ENCODE results near the gene MYOM1. TPM values are rescaled to one million over a fixed set of nuclear protein-coding genes. Genes with fewer than 3 reads are reported as not detected.
A peak's percentile ranks its signal among the peaks of the same experiment; 100 is the strongest.
"Not testable (repeated sequence)": the region's sequence is repeated elsewhere in the genome, so short reads cannot be mapped to it uniquely, and the experiment has no call there.

MYOM1 gene
- total RNA-seq, 2 experiments from 2014 or later: 0.71 to 2.1 TPM

DNA sequence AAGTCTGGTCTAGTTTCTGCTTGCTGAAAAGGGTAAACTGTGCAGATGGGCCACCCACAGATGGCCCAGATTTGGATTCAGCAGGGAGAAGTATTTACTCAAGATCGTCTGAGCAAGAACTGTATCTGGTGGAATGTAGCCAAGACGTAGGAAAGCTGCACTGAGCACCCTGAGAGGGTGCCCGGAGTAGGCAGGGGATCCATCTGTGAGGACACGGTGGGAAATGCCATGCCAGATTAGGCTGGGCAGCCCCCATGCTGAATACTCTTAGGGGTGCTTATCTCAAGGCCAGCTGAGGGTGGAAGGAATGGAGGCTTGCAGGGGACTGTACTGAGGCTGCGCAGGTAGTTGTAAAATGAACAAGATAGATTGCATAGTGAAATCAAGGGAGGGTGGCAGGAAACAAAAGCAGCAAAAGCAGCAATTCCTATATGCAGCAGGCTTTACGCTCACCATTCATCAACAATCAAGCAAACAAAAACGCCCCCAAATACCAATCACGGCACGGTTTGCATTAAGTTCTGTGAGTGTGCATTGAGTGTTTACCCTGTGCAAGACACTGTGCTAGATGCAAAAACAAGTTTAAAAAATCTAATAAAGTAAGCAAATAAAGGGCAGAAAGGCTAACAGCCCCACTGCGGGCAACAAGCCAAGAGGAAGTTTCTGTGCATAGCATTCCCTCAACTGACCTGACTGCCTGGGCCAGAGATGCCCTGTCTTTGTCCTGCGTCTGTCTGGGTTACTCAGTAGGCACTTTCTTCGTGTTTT, 174.7 kb downstream of the MYOM1 start:
- Mint-ChIP-seq H3K36me3 (ENCODE audit: low read depth) (no peaks in the 10 kb centered on the region), H3K9me3 (no peaks in the 10 kb centered on the region), H3K27ac (peak overlapping the region; percentile 0), H3K4me3 (no peak overlapping the region), H3K27me3 (no peaks in the 10 kb centered on the region), H3K4me1 (peaks cover 29% of the 10 kb centered on the region)
- no peak for DNase-seq
- CTCF ChIA-PET: interaction anchor here (1.3 to 2.6 kb wide), 3 partner anchors 12 to 50 kb away, joined by 3 to 13 read pairs (median 6); no protein-coding TSS in a partner anchor
- POLR2A ChIA-PET: no interaction called here

DNA sequence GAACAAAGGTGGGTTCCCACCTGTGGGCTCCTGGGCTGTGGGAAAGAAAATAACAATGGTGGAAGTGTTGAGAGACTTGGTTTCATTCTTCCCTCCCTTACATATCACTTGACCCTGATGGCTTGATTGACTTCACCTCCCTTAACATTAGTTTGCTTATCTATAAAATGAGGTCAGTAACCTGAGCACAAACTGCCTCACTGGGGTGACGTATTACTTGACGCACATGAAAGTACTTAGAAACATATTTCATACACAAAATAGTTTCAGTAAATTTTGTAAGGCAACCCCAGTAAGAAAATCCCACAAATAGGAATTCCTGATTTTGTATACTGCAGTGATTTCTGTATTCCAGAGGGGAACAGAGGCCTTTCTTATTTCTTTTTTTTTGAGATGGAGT, 177.4 kb downstream of the MYOM1 start:
- H3K9me3 Mint-ChIP-seq: no peaks in the 10 kb centered on the region
- CTCF ChIA-PET: interaction anchor here (1.6 kb wide), 1 partner anchor 22 kb away, joined by 3 read pairs; no protein-coding TSS in a partner anchor
- H3K4me1 Mint-ChIP-seq: peaks cover 37% of the 10 kb centered on the region
- H3K4me3 Mint-ChIP-seq: no peak overlapping the region
- POLR2A ChIA-PET: no interaction called here
- H3K27me3 Mint-ChIP-seq: no peaks in the 10 kb centered on the region
- H3K27ac Mint-ChIP-seq: no peak overlapping the region
- H3K36me3 Mint-ChIP-seq (ENCODE audit: low read depth): no peaks in the 10 kb centered on the region
- DNase-seq: no peak

DNA sequence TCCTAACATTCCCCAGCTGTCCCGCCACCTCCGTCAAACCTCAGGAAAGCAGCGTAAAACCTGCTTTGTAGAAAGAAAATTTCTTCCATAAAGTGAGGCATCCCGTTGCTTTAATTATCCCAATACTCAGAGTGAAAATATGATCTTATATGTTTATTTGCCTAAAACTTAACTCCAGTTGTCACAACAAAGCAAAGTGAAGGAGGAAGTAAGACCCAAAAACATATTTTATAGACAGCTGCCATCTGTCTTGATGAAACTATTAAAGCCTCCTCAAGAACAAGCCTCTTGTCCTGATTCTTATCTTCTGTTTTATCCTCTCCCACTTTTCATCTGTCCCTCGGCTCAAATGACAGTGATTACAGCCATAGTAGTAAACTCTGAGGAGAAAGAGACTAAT, 177.9 kb downstream of the MYOM1 start:
- Mint-ChIP-seq H3K4me3 (no peak overlapping the region), H3K27me3 (no peaks in the 10 kb centered on the region), H3K4me1 (peaks cover 39% of the 10 kb centered on the region), H3K27ac (no peak overlapping the region), H3K9me3 (no peaks in the 10 kb centered on the region), H3K36me3 (ENCODE audit: low read depth) (no peaks in the 10 kb centered on the region)
- ChIA-PET POLR2A (no interaction called here), CTCF (interaction anchor here (1.6 kb wide), 1 partner anchor 22 kb away, joined by 3 read pairs; no protein-coding TSS in a partner anchor)
- DNase-seq: no peak

DNA sequence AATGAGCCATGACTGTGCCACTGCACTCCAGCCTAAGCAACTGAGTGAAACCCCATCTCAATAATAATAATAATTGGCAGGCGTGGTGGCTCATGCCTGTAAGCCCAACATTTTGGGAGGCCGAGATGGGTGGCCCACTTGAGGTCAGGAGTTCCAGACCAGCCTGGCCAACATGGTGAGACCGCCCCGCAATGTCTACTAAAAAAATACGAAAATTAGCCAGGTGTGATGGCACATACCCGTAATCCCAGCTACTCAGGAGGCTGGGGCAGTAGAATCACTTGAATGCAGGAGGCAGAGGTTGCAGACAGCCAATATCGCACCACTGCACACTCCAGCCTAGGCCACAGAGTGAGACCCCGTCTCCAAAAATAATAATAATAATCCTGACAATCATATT, 178.9 kb downstream of the MYOM1 start:
- Mint-ChIP-seq H3K27ac (no peak overlapping the region), H3K36me3 (ENCODE audit: low read depth) (no peaks in the 10 kb centered on the region), H3K27me3 (no peaks in the 10 kb centered on the region), H3K4me1 (peaks cover 33% of the 10 kb centered on the region), H3K4me3 (no peak overlapping the region), H3K9me3 (no peaks in the 10 kb centered on the region)
- CTCF ChIA-PET: interaction anchor here (0.9 to 1.6 kb wide), 3 partner anchors 21 to 61 kb away, joined by 3 read pairs; no protein-coding TSS in a partner anchor
- no peak for DNase-seq
- POLR2A ChIA-PET: no interaction called here

DNA sequence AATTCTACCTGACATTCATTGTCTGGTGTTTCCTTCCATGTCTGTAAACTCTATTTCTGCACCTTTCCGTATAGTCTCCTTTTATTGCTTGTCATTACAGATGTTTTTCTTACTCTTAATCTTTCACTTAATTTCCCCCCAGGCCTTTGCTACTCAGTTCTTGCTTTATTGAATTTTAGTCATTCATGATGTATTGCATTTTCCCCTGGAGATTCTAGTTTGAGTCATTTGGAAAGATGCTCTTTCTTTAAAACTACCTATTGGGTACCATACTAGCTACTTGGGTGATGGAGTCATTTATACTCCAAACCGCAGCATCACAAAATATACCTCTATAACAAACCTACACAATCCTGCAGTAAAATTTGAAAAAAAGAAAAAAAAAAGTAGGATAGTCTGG, 179.6 kb downstream of the MYOM1 start:
- no peak for DNase-seq
- CTCF ChIA-PET: interaction anchor here (0.9 to 1.1 kb wide), 2 partner anchors 42 to 60 kb away, joined by 3 read pairs; no protein-coding TSS in a partner anchor
- POLR2A ChIA-PET: no interaction called here
- Mint-ChIP-seq H3K36me3 (ENCODE audit: low read depth) (no peaks in the 10 kb centered on the region), H3K27me3 (no peaks in the 10 kb centered on the region), H3K4me3 (no peak overlapping the region), H3K4me1 (peaks cover 30% of the 10 kb centered on the region), H3K27ac (no peak overlapping the region), H3K9me3 (no peaks in the 10 kb centered on the region)

DNA sequence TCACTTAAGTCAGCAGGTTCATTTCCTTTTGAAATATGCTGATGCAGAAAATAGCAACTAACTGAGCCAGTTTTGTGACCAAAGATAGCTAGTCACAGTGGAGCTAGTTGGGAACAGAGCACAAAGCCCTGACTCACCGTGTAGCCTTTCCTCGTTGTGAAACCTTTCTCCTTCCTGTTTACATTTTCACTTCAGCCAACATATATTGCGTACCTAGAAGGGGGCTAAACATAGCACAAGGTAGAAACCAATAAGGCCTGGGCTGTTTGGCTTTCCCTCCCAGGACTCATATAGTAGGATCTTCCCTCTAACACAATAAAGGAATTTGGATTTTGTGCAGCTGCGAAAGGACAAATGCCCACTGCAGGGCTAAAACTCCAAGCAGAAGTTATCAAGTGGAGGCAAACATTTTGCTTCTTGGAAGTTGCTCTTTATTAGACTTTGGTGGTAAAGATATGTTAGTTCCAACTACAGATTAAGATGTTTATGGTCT, 182.3 kb downstream of the MYOM1 start:
- Mint-ChIP-seq H3K27ac (peak overlapping the region; percentile 80), H3K9me3 (no peaks in the 10 kb centered on the region), H3K27me3 (no peaks in the 10 kb centered on the region), H3K36me3 (ENCODE audit: low read depth) (no peaks in the 10 kb centered on the region), H3K4me1 (peaks cover 30% of the 10 kb centered on the region), H3K4me3 (no peak overlapping the region)
- DNase-seq: peak; percentile 42
- POLR2A ChIA-PET: no interaction called here
- CTCF ChIA-PET: interaction anchor here (0.6 to 1.4 kb wide), 7 partner anchors 9 to 318 kb away, joined by 3 to 4 read pairs (median 3); no protein-coding TSS in a partner anchor

DNA sequence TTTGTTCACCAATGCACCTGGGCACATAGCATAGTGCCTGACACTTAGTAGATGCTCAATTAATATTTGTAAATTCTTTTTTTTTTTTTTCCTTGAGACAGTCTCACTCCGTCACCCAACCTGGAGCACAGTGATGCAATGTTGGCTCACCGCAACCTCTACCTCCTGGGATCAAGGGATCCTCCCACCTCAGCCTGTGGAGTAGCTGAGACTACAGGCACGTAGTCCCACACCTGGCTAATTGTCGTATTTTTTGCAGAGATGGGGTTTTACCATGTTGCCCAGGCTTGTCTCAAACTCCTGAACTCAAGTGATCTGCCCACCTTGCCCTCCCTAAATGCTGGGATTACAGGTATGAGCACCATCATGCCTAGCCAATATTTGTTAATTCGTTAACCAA, 183.7 kb downstream of the MYOM1 start:
- ChIA-PET CTCF (interaction anchor here (1.4 to 1.5 kb wide), 2 partner anchors 17 to 27 kb away, joined by 3 read pairs; no protein-coding TSS in a partner anchor), POLR2A (interaction anchor here (0.7 kb wide), 1 partner anchor 75 kb away, joined by 3 read pairs; no protein-coding TSS in a partner anchor)
- H3K36me3 Mint-ChIP-seq (ENCODE audit: low read depth): no peaks in the 10 kb centered on the region
- peaks cover 31% of the 10 kb centered on the region for H3K4me1 Mint-ChIP-seq
- no peaks in the 10 kb centered on the region for H3K9me3 Mint-ChIP-seq
- no peak for DNase-seq
- H3K4me3 Mint-ChIP-seq: no peak overlapping the region
- H3K27me3 Mint-ChIP-seq: no peaks in the 10 kb centered on the region
- H3K27ac Mint-ChIP-seq: no peak overlapping the region

DNA sequence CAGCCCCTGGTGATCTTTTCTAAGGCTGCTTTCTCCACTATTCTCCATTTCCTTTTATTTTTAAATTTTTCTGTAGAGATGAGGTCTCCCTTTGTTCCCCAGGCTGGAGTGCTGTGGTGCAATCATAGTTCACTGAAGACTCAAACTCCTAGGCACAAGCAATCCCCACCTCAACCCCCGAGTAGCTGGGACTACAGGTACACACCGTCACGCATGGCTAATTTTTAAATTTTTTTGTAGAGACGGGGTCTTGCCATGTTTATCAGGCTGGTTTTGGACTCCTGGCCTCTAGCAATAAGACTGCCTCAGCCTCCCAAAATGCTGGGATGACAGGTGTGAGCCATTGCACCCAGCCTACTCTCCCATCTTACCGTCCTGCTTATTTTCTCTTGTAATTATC, 184.1 kb downstream of the MYOM1 start:
- H3K27ac Mint-ChIP-seq: no peak overlapping the region

DNA sequence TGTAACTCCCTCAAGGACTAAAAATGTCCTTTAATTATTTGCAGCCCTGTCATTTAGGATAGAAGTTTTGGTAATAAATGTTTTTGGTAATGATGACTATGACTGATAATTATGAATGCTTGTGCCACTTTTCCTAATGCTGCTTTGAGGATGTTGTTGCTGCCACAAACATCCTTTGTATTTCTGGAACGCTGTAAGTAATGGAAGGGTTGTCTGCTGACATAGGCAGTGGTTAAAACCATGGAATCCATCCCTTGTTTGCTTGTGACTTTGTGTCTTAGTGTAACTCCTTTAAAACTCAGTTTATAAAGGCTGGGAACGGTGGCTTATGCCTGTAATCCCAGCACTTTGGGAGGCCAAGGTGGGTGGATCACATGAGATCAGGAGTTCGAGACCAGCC, 187.0 kb downstream of the MYOM1 start:
- H3K9me3 Mint-ChIP-seq: no peaks in the 10 kb centered on the region
- ChIA-PET POLR2A (no interaction called here), CTCF (no interaction called here)
- H3K27ac Mint-ChIP-seq: no peak overlapping the region
- no peaks in the 10 kb centered on the region for H3K36me3 Mint-ChIP-seq (ENCODE audit: low read depth)
- peaks cover 16% of the 10 kb centered on the region for H3K4me1 Mint-ChIP-seq
- H3K27me3 Mint-ChIP-seq: no peaks in the 10 kb centered on the region
- H3K4me3 Mint-ChIP-seq: no peak overlapping the region
- no peak for DNase-seq

More for the DNA sequence above, 184.1 kb downstream of the MYOM1 start:
- POLR2A ChIA-PET: no interaction called here
- DNase-seq: no peak
- Mint-ChIP-seq H3K9me3 (no peaks in the 10 kb centered on the region), H3K27me3 (no peaks in the 10 kb centered on the region), H3K36me3 (ENCODE audit: low read depth) (no peaks in the 10 kb centered on the region), H3K4me1 (peaks cover 31% of the 10 kb centered on the region), H3K4me3 (no peak overlapping the region)
- CTCF ChIA-PET: interaction anchor here (1.5 kb wide), 1 partner anchor 26 kb away, joined by 3 read pairs; no protein-coding TSS in a partner anchor

DNA sequence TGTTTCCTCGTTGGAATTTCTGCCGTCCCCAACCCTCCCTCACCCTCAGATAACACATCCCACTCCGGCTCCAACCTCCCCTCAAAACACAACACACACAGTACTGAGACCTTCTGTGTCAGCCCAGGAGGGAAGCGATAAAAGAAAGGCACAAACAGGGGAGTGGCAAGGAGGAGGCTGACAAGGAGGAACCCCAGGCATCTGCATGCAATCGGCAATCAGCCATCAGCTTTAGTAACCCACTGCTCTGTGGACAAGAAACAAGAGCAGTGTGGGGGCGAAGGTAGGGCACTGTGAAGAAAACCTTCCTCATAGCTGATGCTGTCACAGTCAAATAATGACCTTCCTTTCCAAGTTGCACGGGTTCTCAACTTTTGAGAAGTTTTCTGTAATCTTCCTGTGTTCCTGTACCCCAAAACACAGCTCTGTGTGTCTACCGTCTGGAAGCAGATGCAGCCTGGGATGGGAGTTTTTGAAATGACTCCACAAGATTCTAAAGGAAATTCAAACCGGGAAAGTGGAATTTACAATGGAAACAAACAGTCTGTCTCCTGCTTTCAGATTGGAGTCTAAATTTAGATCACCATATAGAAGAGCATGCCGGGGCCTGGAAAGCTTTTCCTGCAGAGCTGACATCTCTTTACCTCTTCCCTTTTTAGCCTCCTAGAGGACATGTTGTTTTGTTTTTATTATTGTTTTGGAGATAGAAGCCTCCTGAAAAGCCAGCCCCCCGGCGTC, 190.4 kb downstream of the MYOM1 start:
- Mint-ChIP-seq H3K9me3 (no peaks in the 10 kb centered on the region), H3K4me3 (no peak overlapping the region), H3K36me3 (ENCODE audit: low read depth) (no peaks in the 10 kb centered on the region), H3K27ac (no peak overlapping the region), H3K27me3 (no peaks in the 10 kb centered on the region), H3K4me1 (peaks cover 2% of the 10 kb centered on the region)
- ChIA-PET POLR2A (interaction anchor here (0.7 kb wide), 1 partner anchor 9 kb away, joined by 3 read pairs; no protein-coding TSS in a partner anchor), CTCF (interaction anchor here (1.0 kb wide), 1 partner anchor 14 kb away, joined by 3 read pairs; no protein-coding TSS in a partner anchor)
- DNase-seq: no peak

DNA sequence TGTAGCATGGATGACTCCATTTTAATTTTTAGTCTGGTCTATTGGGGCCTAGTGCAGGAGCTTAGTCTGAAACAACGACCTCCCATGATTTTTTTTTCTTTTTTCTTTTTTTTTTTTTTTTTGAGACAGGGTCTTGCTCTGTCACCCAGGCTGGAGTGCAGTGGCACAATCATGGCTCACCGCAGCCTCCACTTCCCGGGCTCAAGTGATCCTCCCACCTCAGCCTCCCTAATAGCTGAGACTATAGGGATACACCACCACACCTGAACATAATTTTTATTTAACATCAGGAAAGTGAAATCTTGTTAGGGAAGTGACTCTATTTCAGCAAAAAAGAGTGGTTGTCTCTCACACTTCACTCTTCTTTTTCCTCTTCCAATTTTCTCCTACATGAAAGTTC, 191.7 kb downstream of the MYOM1 start:
- H3K36me3 Mint-ChIP-seq (ENCODE audit: low read depth); H3K27me3 Mint-ChIP-seq; CTCF ChIA-PET; H3K4me3 Mint-ChIP-seq; H3K4me1 Mint-ChIP-seq; POLR2A ChIA-PET; H3K9me3 Mint-ChIP-seq; H3K27ac Mint-ChIP-seq; DNase-seq: not testable (repeated sequence)

DNA sequence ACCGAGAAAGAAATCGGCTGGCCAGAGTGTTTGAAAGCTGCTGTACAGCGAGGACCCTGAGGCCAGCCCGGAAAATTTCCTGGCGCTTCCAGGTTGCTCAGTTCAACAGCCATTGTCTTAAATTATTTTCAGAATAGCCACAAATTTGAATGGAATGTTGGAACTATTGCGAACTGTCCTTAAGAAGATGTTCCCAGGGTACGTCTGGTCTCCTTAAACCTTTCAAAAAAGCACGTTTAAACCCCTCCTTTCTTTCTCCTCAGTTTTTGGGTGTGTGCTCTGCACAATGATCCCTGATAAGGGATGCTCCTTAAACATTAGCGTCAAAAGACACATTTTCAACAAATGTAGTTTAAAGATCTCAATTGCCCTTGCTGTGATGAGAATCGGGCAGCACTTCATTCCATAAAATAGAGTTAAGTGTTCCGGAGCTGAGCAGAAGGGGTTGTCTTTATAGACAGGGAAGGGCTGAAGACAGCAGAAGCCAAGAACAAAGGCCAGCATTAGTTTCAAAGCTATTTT, 192.3 kb downstream of the MYOM1 start:
- ChIA-PET CTCF (no interaction called here), POLR2A (no interaction called here)
- H3K36me3 Mint-ChIP-seq (ENCODE audit: low read depth): no peaks in the 10 kb centered on the region
- no peaks in the 10 kb centered on the region for H3K27me3 Mint-ChIP-seq
- DNase-seq: no peak
- H3K9me3 Mint-ChIP-seq: no peaks in the 10 kb centered on the region
- H3K4me3 Mint-ChIP-seq: no peak overlapping the region
- H3K27ac Mint-ChIP-seq: no peak overlapping the region
- H3K4me1 Mint-ChIP-seq: peaks cover 2% of the 10 kb centered on the region

DNA sequence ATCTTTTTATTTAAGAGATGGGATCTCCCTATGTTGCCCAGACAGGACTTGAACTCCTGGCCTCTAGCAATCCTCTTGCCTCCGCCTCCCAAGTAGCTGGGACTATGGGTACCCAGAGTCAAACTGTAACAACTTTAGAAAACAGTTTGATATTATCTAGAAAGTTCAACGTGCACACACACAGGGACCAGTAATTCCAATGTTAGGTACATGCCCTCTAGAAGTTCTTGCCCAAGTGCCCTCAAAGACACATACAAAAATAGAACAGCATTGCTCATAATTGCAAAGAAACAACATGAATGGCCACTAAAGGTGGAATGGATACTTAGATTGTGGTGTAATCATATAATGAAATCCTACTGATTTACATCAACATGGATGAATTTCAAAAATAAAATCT, 194.2 kb downstream of the MYOM1 start:
- CTCF ChIA-PET: no interaction called here

More for the DNA sequence above, 194.2 kb downstream of the MYOM1 start:
- Mint-ChIP-seq H3K27me3 (no peaks in the 10 kb centered on the region), H3K36me3 (ENCODE audit: low read depth) (no peaks in the 10 kb centered on the region), H3K4me1 (no peaks in the 10 kb centered on the region), H3K9me3 (no peaks in the 10 kb centered on the region), H3K27ac (no peak overlapping the region), H3K4me3 (no peak overlapping the region)
- DNase-seq: no peak
- POLR2A ChIA-PET: interaction anchor here (0.5 kb wide), 1 partner anchor 25 kb away, joined by 4 read pairs; no protein-coding TSS in a partner anchor

All from activated CD4-positive, alpha-beta T cell treated with anti-CD3 and anti-CD28 coated beads, Interleukin-2, amount 10 ng/mL, durations not matched to agents 7 days and 5 days (primary cell).